Testis (tissue), 2 donors: ENCODE data around the gene RUVBL1.

Source experiments
- CTCF ChIP-seq, 3 experiments: fragments of 450-650 bp in 2 of 3; fragments of 200-600 bp in 1 of 3; sonication (generic) in 1 of 3; IDR thresholded peaks; one replicate each; pipeline ENCODE4 v1.5.1; 2016 to 2019; ENCODE audit warnings: antibody characterized with exemption in 3 of 3, mild to moderate bottlenecking in 2 of 3, moderate library complexity in 1 of 3
- POLR2A ChIP-seq: fragments of 450-650 bp; IDR thresholded peaks from one replicate; pipeline ENCODE4 v1.6.1; 2017; ENCODE audit warnings: antibody characterized with exemption, mild to moderate bottlenecking, moderate library complexity

- TF ChIP-seq CTCF (IDR thresholded peaks at IDR 0.05) (peak; percentile 87 to 95 (median 95)), POLR2A (no peak)
Observed at GRCh38 chr3:128075522-128076482, 47.8 kb downstream of the RUVBL1 start.
